GM12878 (cell line): ENCODE data around the gene FTO. TPM values are rescaled to one million over a fixed set of nuclear protein-coding genes. Genes with fewer than 3 reads are reported as not detected.

Experiments used
- ATAC-seq: fragments of 200-7000 bp; cut with Tn5 transposase; 3 replicates; pipeline ENCODE4 v1.9.1; 2020; ENCODE audit warnings: mild to moderate bottlenecking, moderate library complexity
- BruUV-seq: library from RNA; stranded (reverse); fragments of 400-500 nt; replicated peaks from 2 replicates; lab custom pipeline; 2021; lab: Mats Ljungman, UMichigan
- CTCF ChIA-PET: fragments of 300-600 bp; sonication (Branson Sonifier 250); formaldehyde crosslinking; extraction: SDS; loops from one replicate; lab custom pipeline; 2021; ENCODE audit warnings: inconsistent platforms; lab: Yijun Ruan, JAX
- POLR2A ChIA-PET: fragments of 350-600 bp; formaldehyde crosslinking; extraction: SDS; loops from one replicate; lab custom pipeline; 2021; ENCODE audit warnings: inconsistent platforms; lab: Charles Lee
- RAD21 ChIA-PET: fragments of 300-600 bp; sonication (Branson Sonifier 250); formaldehyde crosslinking; loops from one replicate; lab custom pipeline; 2023; ENCODE audit warnings: antibody characterized with exemption; ENCODE audit not compliant: unreplicated experiment; lab: Charles Lee
- SMC1A ChIA-PET: fragments of 300-600 bp; sonication (Branson Sonifier 250); formaldehyde crosslinking; loops from one replicate; lab custom pipeline; 2023; ENCODE audit not compliant: unreplicated experiment, uncharacterized antibody; lab: Charles Lee
- DNase-seq: peaks from one replicate; pipeline ENCODE4 v3.0.0-alpha.2; 2011; ENCODE audit warnings: low read depth, low spot score
- FAIRE-seq: peaks from 3 replicates; lab custom pipeline; 2011; peaks lifted over from hg19 to GRCh38; lab: Jason Lieb, UNC
- H2AFZ ChIP-seq: 2 replicates; pipeline ENCODE4 v1.6.0; 2011; ENCODE audit warnings: low read depth, low read length, control low read depth; ENCODE audit not compliant: control insufficient read depth
- H3K27ac ChIP-seq: 2 replicates; pipeline ENCODE4 v1.5.1; 2011; ENCODE audit warnings: control low read depth; ENCODE audit not compliant: control insufficient read depth, insufficient read depth
- H3K27me3 ChIP-seq, 2 experiments: replicated peaks in 1 of 2; 2 replicates each; pipeline versions ENCODE4 v1.6.0 to v1.6.1; 2011; ENCODE audit warnings: low read length in 1 of 2; ENCODE audit not compliant: control insufficient read depth in 2 of 2, insufficient read depth in 2 of 2
- H3K36me3 ChIP-seq, 2 experiments: 2 replicates each; pipeline ENCODE4 v1.5.1; 2011; ENCODE audit warnings: low read length in 1 of 2; ENCODE audit not compliant: control insufficient read depth in 2 of 2, insufficient read depth in 2 of 2
- H3K4me1 ChIP-seq: 2 replicates; pipeline ENCODE4 v1.6.1; 2011; ENCODE audit warnings: mild to moderate bottlenecking, low read length, moderate library complexity, mixed read lengths; ENCODE audit not compliant: control insufficient read depth, insufficient read depth
- H3K4me2 ChIP-seq: 2 replicates; pipeline ENCODE4 v1.6.0; 2011; ENCODE audit warnings: control low read depth; ENCODE audit not compliant: control insufficient read depth, insufficient read depth
- H3K4me3 ChIP-seq: fragments of 200-600 bp; sonication (generic); 2 replicates; pipeline ENCODE4 v1.5.1; 2016
- H3K79me2 ChIP-seq: 2 replicates; pipeline ENCODE4 v1.6.0; 2011; ENCODE audit warnings: low read length; ENCODE audit not compliant: control insufficient read depth, insufficient read depth
- H3K9ac ChIP-seq: 2 replicates; pipeline ENCODE4 v1.8.0; 2011; ENCODE audit warnings: low read length, control low read depth, mixed read lengths; ENCODE audit not compliant: control insufficient read depth, insufficient read depth
- H3K9me3 ChIP-seq: replicated peaks from 3 replicates; pipeline ENCODE4 v1.5.1; 2011; ENCODE audit warnings: mild to moderate bottlenecking, low read length; ENCODE audit not compliant: control insufficient read depth, insufficient read depth
- H4K20me1 ChIP-seq: 2 replicates; pipeline ENCODE4 v1.6.0; 2011; ENCODE audit not compliant: control insufficient read depth, insufficient read depth
- CEBPB ChIP-seq, 2 experiments: fragments of 150-350 bp in 1 of 2; IDR thresholded peaks; 2 replicates each; pipeline ENCODE4 v1.6.1; 2012 to 2014; ENCODE audit warnings: low read depth in 2 of 2, low read length in 2 of 2, borderline replicate concordance in 1 of 2, inconsistent platforms in 1 of 2
- CHD4 ChIP-seq: fragments of 200-600 bp; sonication (generic); IDR thresholded peaks from 2 replicates; pipeline ENCODE4 v1.6.1; 2016; ENCODE audit warnings: mild to moderate bottlenecking
- CUX1 ChIP-seq: IDR thresholded peaks from 2 replicates; pipeline ENCODE4 v1.6.1; 2012; ENCODE audit warnings: improper control_type of control experiment, low read depth, low read length; ENCODE audit not compliant: insufficient replicate concordance
- IKZF2 ChIP-seq, 2 experiments: fragments of 450-650 bp; IDR thresholded peaks; 2 replicates each; pipeline ENCODE4 v1.6.1; 2017; ENCODE audit warnings: mild to moderate bottlenecking in 2 of 2, moderate library complexity in 2 of 2
- JUNB ChIP-seq: IDR thresholded peaks from 2 replicates; pipeline ENCODE4 v1.6.1; 2016; ENCODE audit warnings: antibody characterized with exemption, mild to moderate bottlenecking
- MLLT1 ChIP-seq: fragments of 450-650 bp; IDR thresholded peaks from 2 replicates; pipeline ENCODE4 v1.6.1; 2016; ENCODE audit warnings: mild to moderate bottlenecking
- PAX8 ChIP-seq: fragments of 450-650 bp; IDR thresholded peaks from 2 replicates; pipeline ENCODE4 v1.6.1; 2017; ENCODE audit warnings: mild to moderate bottlenecking, moderate library complexity
- PKNOX1 ChIP-seq: fragments of 450-650 bp; IDR thresholded peaks from 2 replicates; pipeline ENCODE4 v1.6.1; 2016; ENCODE audit warnings: mild to moderate bottlenecking
- POLR2AphosphoS2 ChIP-seq: IDR thresholded peaks from 2 replicates; pipeline ENCODE4 v1.6.1; 2011; ENCODE audit warnings: low read depth, mild to moderate bottlenecking, low read length, improper control_type of control experiment, moderate library complexity
- POLR2AphosphoS5 ChIP-seq: IDR thresholded peaks from 2 replicates; pipeline ENCODE4 v1.6.1; 2011; ENCODE audit warnings: mild to moderate bottlenecking, low read length, inconsistent platforms
- RB1 ChIP-seq: fragments of 450-650 bp; formaldehyde crosslinking; IDR thresholded peaks from 2 replicates; pipeline ENCODE4 v1.6.1; 2017; ENCODE audit warnings: mild to moderate bottlenecking, borderline replicate concordance
- SIX5 ChIP-seq: IDR thresholded peaks from 2 replicates; pipeline ENCODE4 v1.6.1; 2011; ENCODE audit warnings: mild to moderate bottlenecking, low read depth, low read length, moderate library complexity; ENCODE audit not compliant: severe bottlenecking
- SKIL ChIP-seq: fragments of 450-650 bp; IDR thresholded peaks from 2 replicates; pipeline ENCODE4 v1.6.1; 2017; ENCODE audit warnings: mild to moderate bottlenecking, low read depth, inconsistent platforms; ENCODE audit not compliant: poor library complexity, severe bottlenecking
- whole genome bisulfite sequencing: methylation state at CpG from one replicate; pipeline ENCODE4 v1.1.6; 2016; ENCODE audit warnings: low lambda C conversion rate; ENCODE audit not compliant: insufficient replicate concordance, insufficient coverage; ENCODE audit errors: missing lambda C conversion rate; 5-methylcytosine and 5-hydroxymethylcytosine counted together
- in situ Hi-C: fragments of 300-500 bp; cut with MboI; formaldehyde crosslinking; loops from 9 replicates; pipeline ENCODE4 v1.14.3; 2018; ENCODE audit warnings: mixed read lengths
- intact Hi-C: fragments of 100-400 bp; cut with micrococcal nuclease; formaldehyde crosslinking; loops from one replicate; pipeline ENCODE4 v1.14.2; 2022; ENCODE audit not compliant: unreplicated experiment
- polyA plus RNA-seq, 11 experiments: library from polyadenylated mRNA; depleted of rRNA in 4 of 11; unstranded in 6 of 11; stranded (reverse) in 5 of 11; fragments of >200 nt; fragmentation: Nextera tagmentation in 4 of 11; fragmentation: Illumina TruSeq in 1 of 11; extraction: Ambion mirVana in 4 of 11; extraction: Trizol in 1 of 11; gene quantifications; 1 replicate in 1 of 11; 2 replicates in 10 of 11; pipeline versions ENCODE4 v1.2.1 to v1.2.3, GENCODE V29; 2011 to 2016; ENCODE audit warnings: inconsistent platforms in 2 of 11, missing spikeins in 2 of 11, low read depth in 1 of 11
- total RNA-seq, 4 experiments: library from RNA; depleted of rRNA in 3 of 4; stranded (reverse); fragments of >200 nt in 3 of 4; fragmentation: Illumina TruSeq in 1 of 4; extraction: Trizol in 1 of 4; gene quantifications; 2 replicates each; pipeline versions ENCODE4 v1.2.1 to v1.2.3, GENCODE V29; 2013 to 2021
- TF ChIP-seq, protein P1 (sequence below): IDR thresholded peaks from 2 replicates; pipeline ENCODE4 v1.6.1; 2012; ENCODE audit warnings: low read depth, low read length, improper control_type of control experiment

FTO gene
- total and polyA plus RNA-seq, 10 of the 15 experiments (the other 5 are each of a cell fraction or from before 2014, with no cell fraction given), result 20.1 to 55.0 (median 47.0) TPM

GRCh38 chr16:53926209-53926608 lies 222.3 kb downstream of the FTO start:
- in situ Hi-C loops, result no loop called here
- 100% methylated on average over 4 of the region's 4 CpGs for WGBS
- ChIA-PET CTCF (interaction anchor here (1.5 kb wide), 1 partner anchor 25 kb away, joined by 3 read pairs; no protein-coding TSS in a partner anchor), RAD21 (no interaction called here), POLR2A (no interaction called here), SMC1A (no interaction called here)
- Histone ChIP-seq H3K9ac (no peak overlapping the region), H3K27me3 (no peaks in the 10 kb centered on the region), H3K4me1 (no peaks in the 10 kb centered on the region), H3K4me2 (no peak overlapping the region), H3K4me3 (no peak overlapping the region), H3K27ac (no peak overlapping the region), H3K36me3 (no peaks in the 10 kb centered on the region), H3K79me2 (no peaks in the 10 kb centered on the region), H3K9me3 (no peaks in the 10 kb centered on the region), H4K20me1 (no peaks in the 10 kb centered on the region), H2AFZ (no peak overlapping the region)
- TF ChIP-seq IKZF2 (IDR thresholded peaks at IDR 0.05) (no peak), PAX8 (no peak), POLR2AphosphoS5 (no peak), CUX1 (no peak), POLR2AphosphoS2 (no peak), MLLT1 (no peak), SKIL (no peak), RB1 (no peak), JUNB (no peak), PKNOX1 (no peak), SIX5 (no peak), CEBPB (IDR thresholded peaks at IDR 0.05; ENCODE audit: borderline replicate concordance in 1 of 2, low read depth in 2 of 2, low read length in 2 of 2) (no peak), CHD4 (no peak)
- TF ChIP-seq, protein P1, sequence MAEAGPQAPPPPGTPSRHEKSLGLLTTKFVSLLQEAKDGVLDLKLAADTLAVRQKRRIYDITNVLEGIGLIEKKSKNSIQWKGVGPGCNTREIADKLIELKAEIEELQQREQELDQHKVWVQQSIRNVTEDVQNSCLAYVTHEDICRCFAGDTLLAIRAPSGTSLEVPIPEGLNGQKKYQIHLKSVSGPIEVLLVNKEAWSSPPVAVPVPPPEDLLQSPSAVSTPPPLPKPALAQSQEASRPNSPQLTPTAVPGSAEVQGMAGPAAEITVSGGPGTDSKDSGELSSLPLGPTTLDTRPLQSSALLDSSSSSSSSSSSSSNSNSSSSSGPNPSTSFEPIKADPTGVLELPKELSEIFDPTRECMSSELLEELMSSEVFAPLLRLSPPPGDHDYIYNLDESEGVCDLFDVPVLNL, result no peak
- intact Hi-C loops, result no loop called here
- no TSS peak for BruUV-seq
- DNase-seq, result no peak
- no peak for FAIRE-seq
- no peak for ATAC-seq
